Ovary (tissue), 3 donors: ENCODE data around the gene EPHB1.

Source experiments
- POLR2A ChIP-seq: fragments of 450-650 bp; IDR thresholded peaks from one replicate; pipeline ENCODE4 v1.6.1; 2017; ENCODE audit warnings: antibody characterized with exemption, mild to moderate bottlenecking, moderate library complexity
- TF ChIP-seq, protein P1 (sequence below), 3 donors: fragments of 450-650 bp in 2 of 3; fragments of 200-600 bp in 1 of 3; IDR thresholded peaks; one replicate each; pipeline versions ENCODE4 v1.5.1 to v1.8.0; 2016 to 2022; ENCODE audit warnings: antibody characterized with exemption in 3 of 3, mild to moderate bottlenecking in 1 of 3
- donor health status: DM: no; HTN: no; CAD: no.

DNA sequence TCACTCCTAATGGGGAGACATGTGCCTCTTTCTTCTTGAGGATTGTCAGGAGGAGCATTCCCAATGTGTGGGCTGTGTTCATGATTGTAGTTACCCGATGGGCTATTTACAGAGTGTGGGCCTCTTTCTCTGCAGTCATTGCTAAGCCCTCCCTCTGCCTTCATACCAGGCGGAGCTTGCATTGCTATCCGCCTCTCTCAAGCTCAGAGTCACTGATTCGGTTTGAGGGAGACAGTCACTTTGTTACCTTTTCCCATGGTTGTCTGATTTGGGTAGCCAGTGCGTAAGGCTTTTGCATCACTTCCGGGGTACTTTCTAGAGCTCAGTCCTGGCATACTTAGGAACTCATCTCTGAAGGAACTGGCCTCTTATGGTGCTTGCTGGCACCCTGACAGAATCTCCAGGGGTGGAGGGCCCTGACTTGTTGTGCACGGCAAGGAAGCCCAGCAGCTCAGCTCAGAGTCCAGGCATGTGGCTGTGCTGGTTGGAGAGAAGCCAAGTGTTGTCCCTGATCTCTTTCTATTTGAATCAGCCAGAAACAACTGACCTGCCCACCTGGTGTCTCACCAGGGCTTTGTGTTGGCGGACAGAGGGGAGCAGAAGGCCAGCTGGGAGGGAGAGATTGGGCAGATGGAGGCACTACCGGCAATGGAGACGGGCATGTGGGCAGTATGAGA is 79.8 kb downstream of the EPHB1 start:
- TF ChIP-seq, protein P1, sequence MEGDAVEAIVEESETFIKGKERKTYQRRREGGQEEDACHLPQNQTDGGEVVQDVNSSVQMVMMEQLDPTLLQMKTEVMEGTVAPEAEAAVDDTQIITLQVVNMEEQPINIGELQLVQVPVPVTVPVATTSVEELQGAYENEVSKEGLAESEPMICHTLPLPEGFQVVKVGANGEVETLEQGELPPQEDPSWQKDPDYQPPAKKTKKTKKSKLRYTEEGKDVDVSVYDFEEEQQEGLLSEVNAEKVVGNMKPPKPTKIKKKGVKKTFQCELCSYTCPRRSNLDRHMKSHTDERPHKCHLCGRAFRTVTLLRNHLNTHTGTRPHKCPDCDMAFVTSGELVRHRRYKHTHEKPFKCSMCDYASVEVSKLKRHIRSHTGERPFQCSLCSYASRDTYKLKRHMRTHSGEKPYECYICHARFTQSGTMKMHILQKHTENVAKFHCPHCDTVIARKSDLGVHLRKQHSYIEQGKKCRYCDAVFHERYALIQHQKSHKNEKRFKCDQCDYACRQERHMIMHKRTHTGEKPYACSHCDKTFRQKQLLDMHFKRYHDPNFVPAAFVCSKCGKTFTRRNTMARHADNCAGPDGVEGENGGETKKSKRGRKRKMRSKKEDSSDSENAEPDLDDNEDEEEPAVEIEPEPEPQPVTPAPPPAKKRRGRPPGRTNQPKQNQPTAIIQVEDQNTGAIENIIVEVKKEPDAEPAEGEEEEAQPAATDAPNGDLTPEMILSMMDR (IDR thresholded peaks at IDR 0.05), result no peak
- TF ChIP-seq POLR2A, result no peak
